ENCODE measurements around the gene SRM.

The SRM gene

DNA sequence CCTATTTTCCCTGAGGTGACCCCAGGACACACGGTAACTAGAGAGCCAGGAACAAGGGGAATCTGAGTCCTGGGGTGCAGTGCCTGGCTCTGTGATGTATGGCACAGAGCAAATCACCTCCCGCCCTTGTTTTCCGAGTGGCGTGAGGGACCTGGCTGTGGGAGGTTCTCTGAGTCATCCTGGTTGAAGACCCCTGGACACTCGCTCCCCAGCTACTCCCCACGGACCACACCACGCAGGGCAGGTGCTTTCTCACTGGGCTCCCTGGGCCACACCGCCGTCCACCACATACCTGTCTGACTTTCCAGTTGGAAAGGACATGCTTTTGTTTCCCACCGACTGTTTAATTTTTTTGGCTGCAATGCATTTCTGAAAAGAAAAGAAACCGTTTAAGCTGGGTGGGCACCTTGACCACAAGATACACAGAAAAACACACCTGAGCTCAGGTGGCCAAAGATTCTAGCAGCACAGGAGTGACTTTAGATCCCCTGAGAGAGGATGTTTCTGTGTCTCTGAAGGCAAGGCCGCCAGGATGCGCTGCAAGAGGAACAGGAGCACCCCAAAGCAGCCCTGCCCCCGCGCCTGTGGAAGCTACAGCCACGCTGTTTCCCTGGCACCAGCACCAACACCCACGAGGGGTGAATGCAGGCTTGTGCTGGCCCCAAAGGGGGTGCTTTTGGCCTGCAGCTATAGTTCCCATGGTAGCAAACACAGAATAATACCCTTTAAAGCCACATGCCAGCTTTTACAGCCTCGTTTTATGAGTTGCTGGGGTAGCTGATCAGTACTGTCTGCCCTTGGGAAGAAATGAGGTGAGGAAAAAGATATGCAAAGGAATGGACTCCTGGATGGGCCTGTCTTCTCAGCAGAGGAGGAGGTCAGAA is 8.1 kb upstream of the SRM start:
- Histone ChIP-seq H3K36me3 (ENCODE audit: control insufficient read depth in 2 of 2, insufficient read depth in 1 of 2, low read length in 2 of 2) (peaks cover 47 to 95% of the 10 kb centered on the region in 2 experiments), H3K27ac (ENCODE audit: extremely low read depth, low read depth, low read length) (no peak overlapping the region), H3K4me1 (ENCODE audit: control insufficient read depth, insufficient read depth, low read length) (no peaks in the 10 kb centered on the region), H3K4me3 (ENCODE audit: low read depth, low read length) (no peak overlapping the region), H3K9me3 (ENCODE audit: control insufficient read depth, insufficient read depth, low read depth, low read length) (no peaks in the 10 kb centered on the region)
- ChIA-PET CTCF (no interaction called here), POLR2A (no interaction called here)
- TF ChIP-seq ZNF24 (tag by site-specific recombination; IDR thresholded peaks at IDR 0.05), result no peak
- no peak for TF ChIP-seq ZNF624 (tag by site-specific recombination; IDR thresholded peaks at IDR 0.05)
- no peak for TF ChIP-seq ZFHX2 (tag by site-specific recombination; conservative IDR thresholded peaks at IDR 0.05)
- no peak for TF ChIP-seq ZNF10 (tag by site-specific recombination; IDR thresholded peaks at IDR 0.05)
- no peak for TF ChIP-seq ZNF544 (tag by site-specific recombination; IDR thresholded peaks at IDR 0.05)
- no peak for TF ChIP-seq BCL11B (tag by site-specific recombination; IDR thresholded peaks at IDR 0.05; ENCODE audit: low read depth)
- TF ChIP-seq ZSCAN16 (tag by site-specific recombination; IDR thresholded peaks at IDR 0.05), result no peak
- no peak for TF ChIP-seq ZNF585B (tag by site-specific recombination; IDR thresholded peaks at IDR 0.05)
- TF ChIP-seq, protein P1, sequence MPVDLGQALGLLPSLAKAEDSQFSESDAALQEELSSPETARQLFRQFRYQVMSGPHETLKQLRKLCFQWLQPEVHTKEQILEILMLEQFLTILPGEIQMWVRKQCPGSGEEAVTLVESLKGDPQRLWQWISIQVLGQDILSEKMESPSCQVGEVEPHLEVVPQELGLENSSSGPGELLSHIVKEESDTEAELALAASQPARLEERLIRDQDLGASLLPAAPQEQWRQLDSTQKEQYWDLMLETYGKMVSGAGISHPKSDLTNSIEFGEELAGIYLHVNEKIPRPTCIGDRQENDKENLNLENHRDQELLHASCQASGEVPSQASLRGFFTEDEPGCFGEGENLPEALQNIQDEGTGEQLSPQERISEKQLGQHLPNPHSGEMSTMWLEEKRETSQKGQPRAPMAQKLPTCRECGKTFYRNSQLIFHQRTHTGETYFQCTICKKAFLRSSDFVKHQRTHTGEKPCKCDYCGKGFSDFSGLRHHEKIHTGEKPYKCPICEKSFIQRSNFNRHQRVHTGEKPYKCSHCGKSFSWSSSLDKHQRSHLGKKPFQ (tag by site-specific recombination; IDR thresholded peaks at IDR 0.05), result no peak
- TF ChIP-seq ZNF311 (tag by site-specific recombination; IDR thresholded peaks at IDR 0.05; ENCODE audit: borderline replicate concordance), result no peak
- TF ChIP-seq ZNF561 (tag by site-specific recombination; IDR thresholded peaks at IDR 0.05; ENCODE audit: borderline replicate concordance), result no peak
- no peak for TF ChIP-seq ZNF596 (tag by site-specific recombination; IDR thresholded peaks at IDR 0.05)
- TF ChIP-seq ZNF473 (tag by site-specific recombination; IDR thresholded peaks at IDR 0.05), result no peak

DNA sequence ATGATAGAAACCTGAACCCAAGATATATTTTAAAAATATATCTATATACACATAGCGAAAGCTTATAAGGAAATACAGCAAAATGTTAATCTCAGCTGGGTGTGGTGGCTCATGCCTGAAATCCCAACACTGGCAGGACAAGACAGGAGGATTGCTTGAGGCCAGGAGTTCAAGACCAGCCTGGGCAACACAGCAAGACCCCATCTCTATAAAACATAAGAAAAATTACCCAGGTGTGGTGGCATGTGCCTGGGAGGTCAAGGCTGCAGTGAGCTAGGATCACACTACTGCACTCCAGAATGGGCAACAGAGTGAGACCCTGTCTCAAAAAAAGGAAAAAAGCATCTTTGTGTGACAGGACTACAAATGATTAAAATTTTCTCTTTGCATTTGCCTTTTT is 6.0 kb upstream of the SRM start:
- POLR2A ChIA-PET, result interaction anchor here (1.8 kb wide), 1 partner anchor 34 kb away, joined by 5 read pairs; the partner anchor contains the start of gene EXOSC10
- CTCF ChIA-PET, result interaction anchor here (0.6 to 2.0 kb wide), 2 partner anchors 28 to 577 kb away, joined by 4 to 10 read pairs; no protein-coding TSS in a partner anchor

DNA sequence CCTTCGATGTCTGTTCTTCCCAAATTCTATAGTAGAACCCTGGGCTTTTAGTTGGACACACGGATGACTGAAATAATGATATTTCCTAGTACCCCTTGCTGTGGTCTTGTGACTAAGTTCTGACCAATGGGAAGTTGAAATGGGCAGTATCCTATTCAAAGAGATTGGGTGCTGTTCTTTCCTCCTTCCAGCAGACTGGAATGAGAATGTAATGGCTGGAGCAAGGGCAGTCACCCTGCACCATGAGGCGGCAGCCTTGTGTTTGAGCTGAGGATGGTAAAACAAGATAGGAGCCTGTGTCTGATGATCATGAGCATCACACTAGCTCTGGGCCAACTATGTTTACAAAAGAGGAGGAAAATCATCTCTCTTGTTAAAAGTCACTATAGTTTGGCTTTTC is 5.1 kb upstream of the SRM start:
- Histone ChIP-seq H3K4me1 (ENCODE audit: control insufficient read depth, insufficient read depth, low read length) (no peaks in the 10 kb centered on the region), H3K9me3 (ENCODE audit: control insufficient read depth, insufficient read depth, low read depth, low read length) (no peaks in the 10 kb centered on the region), H3K4me3 (ENCODE audit: low read depth, low read length) (no peak overlapping the region), H3K27ac (ENCODE audit: extremely low read depth, low read depth, low read length) (no peak overlapping the region), H3K36me3 (ENCODE audit: control insufficient read depth in 2 of 2, insufficient read depth in 1 of 2, low read length in 2 of 2) (peaks cover 29 to 79% of the 10 kb centered on the region in 2 experiments)
- ChIA-PET CTCF (interaction anchor here (2.0 kb wide), 1 partner anchor 27 kb away, joined by 10 read pairs; no protein-coding TSS in a partner anchor), POLR2A (interaction anchor here (1.8 kb wide), 1 partner anchor 35 kb away, joined by 5 read pairs; the partner anchor contains the start of gene EXOSC10)
- TF ChIP-seq, protein P2, sequence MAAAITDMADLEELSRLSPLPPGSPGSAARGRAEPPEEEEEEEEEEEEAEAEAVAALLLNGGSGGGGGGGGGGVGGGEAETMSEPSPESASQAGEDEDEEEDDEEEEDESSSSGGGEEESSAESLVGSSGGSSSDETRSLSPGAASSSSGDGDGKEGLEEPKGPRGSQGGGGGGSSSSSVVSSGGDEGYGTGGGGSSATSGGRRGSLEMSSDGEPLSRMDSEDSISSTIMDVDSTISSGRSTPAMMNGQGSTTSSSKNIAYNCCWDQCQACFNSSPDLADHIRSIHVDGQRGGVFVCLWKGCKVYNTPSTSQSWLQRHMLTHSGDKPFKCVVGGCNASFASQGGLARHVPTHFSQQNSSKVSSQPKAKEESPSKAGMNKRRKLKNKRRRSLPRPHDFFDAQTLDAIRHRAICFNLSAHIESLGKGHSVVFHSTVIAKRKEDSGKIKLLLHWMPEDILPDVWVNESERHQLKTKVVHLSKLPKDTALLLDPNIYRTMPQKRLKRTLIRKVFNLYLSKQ (tag by site-specific recombination; IDR thresholded peaks at IDR 0.05; ENCODE audit: borderline replicate concordance), result no peak
- TF ChIP-seq SETDB1 (IDR thresholded peaks at IDR 0.05; ENCODE audit: insufficient read length, low read length), result peak; percentile 70
- TF ChIP-seq ZNF132 (tag by site-specific recombination; IDR thresholded peaks at IDR 0.05; ENCODE audit: borderline replicate concordance), result no peak
- no peak for TF ChIP-seq RBAK (tag by site-specific recombination; IDR thresholded peaks at IDR 0.05)
- TF ChIP-seq, protein P3, sequence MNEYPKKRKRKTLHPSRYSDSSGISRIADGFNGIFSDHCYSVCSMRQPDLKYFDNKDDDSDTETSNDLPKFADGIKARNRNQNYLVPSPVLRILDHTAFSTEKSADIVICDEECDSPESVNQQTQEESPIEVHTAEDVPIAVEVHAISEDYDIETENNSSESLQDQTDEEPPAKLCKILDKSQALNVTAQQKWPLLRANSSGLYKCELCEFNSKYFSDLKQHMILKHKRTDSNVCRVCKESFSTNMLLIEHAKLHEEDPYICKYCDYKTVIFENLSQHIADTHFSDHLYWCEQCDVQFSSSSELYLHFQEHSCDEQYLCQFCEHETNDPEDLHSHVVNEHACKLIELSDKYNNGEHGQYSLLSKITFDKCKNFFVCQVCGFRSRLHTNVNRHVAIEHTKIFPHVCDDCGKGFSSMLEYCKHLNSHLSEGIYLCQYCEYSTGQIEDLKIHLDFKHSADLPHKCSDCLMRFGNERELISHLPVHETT (tag by site-specific recombination; IDR thresholded peaks at IDR 0.05), result peak; percentile 36; the same call in 1 of the 2 replicates
- TF ChIP-seq ZNF155 (tag by site-specific recombination; IDR thresholded peaks at IDR 0.05), result no peak
- no peak for TF ChIP-seq MEIS1 (CRISPR knock-in tag; IDR thresholded peaks at IDR 0.05; ENCODE audit: borderline replicate concordance)
- TF ChIP-seq, protein P4, sequence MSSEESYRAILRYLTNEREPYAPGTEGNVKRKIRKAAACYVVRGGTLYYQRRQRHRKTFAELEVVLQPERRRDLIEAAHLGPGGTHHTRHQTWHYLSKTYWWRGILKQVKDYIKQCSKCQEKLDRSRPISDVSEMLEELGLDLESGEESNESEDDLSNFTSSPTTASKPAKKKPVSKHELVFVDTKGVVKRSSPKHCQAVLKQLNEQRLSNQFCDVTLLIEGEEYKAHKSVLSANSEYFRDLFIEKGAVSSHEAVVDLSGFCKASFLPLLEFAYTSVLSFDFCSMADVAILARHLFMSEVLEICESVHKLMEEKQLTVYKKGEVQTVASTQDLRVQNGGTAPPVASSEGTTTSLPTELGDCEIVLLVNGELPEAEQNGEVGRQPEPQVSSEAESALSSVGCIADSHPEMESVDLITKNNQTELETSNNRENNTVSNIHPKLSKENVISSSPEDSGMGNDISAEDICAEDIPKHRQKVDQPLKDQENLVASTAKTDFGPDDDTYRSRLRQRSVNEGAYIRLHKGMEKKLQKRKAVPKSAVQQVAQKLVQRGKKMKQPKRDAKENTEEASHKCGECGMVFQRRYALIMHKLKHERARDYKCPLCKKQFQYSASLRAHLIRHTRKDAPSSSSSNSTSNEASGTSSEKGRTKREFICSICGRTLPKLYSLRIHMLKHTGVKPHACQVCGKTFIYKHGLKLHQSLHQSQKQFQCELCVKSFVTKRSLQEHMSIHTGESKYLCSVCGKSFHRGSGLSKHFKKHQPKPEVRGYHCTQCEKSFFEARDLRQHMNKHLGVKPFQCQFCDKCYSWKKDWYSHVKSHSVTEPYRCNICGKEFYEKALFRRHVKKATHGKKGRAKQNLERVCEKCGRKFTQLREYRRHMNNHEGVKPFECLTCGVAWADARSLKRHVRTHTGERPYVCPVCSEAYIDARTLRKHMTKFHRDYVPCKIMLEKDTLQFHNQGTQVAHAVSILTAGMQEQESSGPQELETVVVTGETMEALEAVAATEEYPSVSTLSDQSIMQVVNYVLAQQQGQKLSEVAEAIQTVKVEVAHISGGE (tag by site-specific recombination; conservative IDR thresholded peaks at IDR 0.05; ENCODE audit: low read depth), result no peak
- TF ChIP-seq ZBTB20 (tag by site-specific recombination; IDR thresholded peaks at IDR 0.05), result no peak
- TF ChIP-seq ZNF514 (tag by site-specific recombination; IDR thresholded peaks at IDR 0.05), result no peak
- TF ChIP-seq ZNF596 (tag by site-specific recombination; IDR thresholded peaks at IDR 0.05), result no peak

More for the DNA sequence above, 6.0 kb upstream of the SRM start:
- H3K9me3 ChIP-seq (ENCODE audit: control insufficient read depth, insufficient read depth, low read depth, low read length), result no peaks in the 10 kb centered on the region
- no peaks in the 10 kb centered on the region for H3K4me1 ChIP-seq (ENCODE audit: control insufficient read depth, insufficient read depth, low read length)
- no peak overlapping the region for H3K27ac ChIP-seq (ENCODE audit: extremely low read depth, low read depth, low read length)
- H3K36me3 ChIP-seq (ENCODE audit: control insufficient read depth in 2 of 2, insufficient read depth in 1 of 2, low read length in 2 of 2), result peaks cover 36 to 87% of the 10 kb centered on the region in 2 experiments
- H3K4me3 ChIP-seq (ENCODE audit: low read depth, low read length), result no peak overlapping the region
- TF ChIP-seq ZNF350 (tag by site-specific recombination; IDR thresholded peaks at IDR 0.05) (no peak), ZNF121 (tag by site-specific recombination; IDR thresholded peaks at IDR 0.05) (peak; percentile 87)

Measured in HEK293 (cell line).